IPS DF 19.7 (cell line): ENCODE measurements around the gene MRPS17.

Source experiments
- DNase-seq: peaks from one replicate; pipeline ENCODE4 v3.0.0-alpha.2; 2013; ENCODE audit warnings: low read depth, low spot score

Gene MRPS17

DNA sequence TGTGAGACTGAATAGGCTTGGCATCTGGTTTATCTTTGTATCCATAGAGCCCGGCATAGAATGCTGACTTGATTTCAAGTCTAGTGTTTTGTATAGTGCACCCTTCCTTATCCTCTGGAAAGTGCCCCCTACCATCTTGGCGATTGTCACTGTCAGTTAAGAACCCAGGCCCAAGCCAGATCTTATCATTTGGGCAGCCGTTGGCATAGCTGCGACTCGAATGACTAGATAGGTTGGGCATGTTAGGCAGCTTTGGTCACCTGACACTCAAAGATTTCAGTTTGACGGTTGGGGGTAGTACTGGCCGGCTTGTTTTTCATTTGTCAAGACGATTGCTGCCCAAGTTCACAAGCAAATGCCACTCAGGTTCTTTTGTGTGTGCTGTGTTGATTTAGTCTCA lies 19.3 kb downstream of the MRPS17 start:
- no peak for DNase-seq

DNA sequence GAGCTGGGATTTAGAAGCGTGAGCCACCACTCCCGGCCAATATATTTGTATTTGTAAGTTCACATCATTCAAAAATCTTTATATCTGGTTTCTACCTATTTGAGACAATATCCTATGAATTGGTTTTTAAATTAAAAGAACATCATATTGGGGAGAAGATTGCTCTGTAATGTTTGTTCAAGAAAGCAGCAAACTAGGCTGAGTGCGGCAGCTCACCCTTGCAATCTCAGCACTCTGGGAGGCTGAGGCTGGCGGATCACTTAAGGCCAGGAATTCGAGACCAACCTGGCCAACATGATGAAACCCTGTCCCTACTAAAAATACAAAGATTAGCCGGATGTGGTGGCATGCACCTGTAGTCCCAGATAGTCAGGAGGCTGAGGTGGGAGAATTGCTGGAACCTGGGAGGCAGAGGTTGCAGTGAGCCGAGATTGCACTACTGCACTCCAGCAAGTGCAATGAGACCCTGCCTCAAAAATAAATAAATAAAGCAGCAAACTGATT lies 22.1 kb downstream of the MRPS17 start:
- DNase-seq: no peak

DNA sequence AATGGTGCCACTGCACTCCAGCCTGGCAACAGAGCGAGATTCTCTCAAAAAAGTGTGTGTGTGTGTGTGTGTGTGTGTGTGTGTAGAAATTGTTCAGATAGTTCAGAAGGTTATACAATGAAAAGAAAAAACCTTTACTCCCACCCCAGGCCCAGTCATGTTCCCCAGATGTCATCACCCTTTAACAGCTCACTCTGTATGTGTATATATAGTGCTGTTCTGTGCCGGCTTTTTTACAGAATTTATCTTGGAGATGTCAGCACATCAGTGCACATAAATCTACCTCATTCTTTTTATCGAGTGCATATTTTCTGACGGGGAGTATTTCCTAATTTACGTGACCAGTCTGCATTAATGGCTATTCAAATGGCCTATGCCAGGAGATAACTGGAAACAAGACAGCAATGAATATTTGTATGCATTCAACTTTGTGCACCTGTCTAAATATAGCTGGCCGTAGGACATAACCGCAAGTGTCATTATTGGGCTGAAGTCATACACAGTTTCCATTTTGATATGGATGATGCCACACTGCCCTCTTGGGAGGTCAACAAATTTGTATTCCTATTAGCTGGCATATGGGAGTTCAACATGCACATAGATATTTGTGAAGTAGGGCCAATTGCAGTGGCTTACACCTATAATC lies 24.4 kb downstream of the MRPS17 start:
- DNase-seq: no peak

DNA sequence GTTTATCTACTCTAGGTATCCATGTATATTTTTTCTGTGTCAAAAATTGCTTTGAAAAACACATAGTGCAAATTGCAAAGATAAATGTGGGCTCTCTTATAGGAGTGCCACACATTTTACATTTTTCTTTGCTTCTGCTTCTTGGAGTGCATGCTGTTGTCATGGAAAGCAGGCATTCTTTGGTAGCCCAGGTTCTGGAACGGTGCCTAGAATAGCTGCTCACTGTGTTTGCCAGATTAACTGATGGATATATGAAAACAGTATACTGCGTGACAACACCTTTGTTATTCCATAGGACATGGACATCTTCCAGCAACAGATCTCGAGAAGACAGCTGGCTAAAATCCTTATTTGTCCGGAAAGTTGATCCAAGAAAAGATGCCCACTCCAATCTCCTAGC lies 26.2 kb downstream of the MRPS17 start:
- DNase-seq: no peak

DNA sequence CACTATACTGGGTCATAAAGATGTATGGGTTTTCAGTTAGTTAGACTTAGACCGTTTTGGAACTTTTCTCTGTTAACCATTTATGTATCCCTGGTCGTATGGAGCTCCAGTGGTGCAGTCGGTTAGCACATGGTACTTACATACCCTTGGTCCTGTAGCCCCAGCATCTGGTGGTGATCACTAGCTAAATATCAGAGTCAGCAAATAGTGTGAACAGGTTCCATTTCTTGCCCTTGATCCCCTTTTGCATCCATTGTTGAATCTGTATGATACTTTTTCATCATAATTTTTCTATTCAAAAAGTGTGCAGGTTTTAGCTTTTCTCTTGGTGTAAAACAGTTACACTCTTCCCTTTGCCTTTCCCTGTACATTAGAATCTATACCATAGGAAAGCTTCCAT lies 28.6 kb downstream of the MRPS17 start:
- DNase-seq: no peak

DNA sequence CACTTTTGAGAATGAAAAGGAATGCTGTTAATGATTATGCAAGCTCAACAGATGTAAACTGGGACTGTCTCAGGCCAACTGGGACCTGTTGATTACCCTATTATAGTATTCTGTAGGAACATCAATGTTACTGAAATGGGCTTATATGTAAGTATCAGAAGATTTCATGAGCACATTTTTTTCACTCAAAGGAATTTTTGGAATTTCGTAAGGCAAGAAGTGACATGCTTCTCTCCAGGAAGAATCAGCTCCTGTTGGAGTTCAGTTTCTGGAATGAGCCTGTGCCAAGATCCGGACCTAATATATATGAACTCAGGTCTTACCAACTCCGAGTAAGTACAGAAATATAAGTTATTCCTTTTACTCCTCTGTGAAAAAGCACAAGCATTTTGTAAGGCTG lies 31.9 kb downstream of the MRPS17 start:
- no peak for DNase-seq

DNA sequence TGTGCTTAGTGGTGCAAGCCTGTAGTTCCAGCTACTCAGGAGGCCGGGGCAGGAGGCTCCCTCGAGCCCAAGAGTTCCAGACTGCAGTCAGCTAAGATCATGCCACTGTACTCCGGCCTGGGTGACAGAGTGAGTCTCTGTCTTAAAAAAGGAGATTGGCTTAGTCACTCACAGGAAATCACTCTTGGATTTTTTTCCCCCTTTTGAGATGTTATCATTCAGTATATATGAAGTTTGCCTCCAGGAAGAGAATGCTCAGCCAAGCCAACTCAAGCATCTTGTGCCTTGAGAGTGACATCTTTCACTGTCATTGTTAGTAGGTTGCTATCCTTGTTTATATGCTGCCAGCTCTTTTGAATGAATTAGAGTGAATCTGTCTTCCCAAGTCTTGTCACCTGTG lies 40.7 kb downstream of the MRPS17 start:
- DNase-seq: no peak

DNA sequence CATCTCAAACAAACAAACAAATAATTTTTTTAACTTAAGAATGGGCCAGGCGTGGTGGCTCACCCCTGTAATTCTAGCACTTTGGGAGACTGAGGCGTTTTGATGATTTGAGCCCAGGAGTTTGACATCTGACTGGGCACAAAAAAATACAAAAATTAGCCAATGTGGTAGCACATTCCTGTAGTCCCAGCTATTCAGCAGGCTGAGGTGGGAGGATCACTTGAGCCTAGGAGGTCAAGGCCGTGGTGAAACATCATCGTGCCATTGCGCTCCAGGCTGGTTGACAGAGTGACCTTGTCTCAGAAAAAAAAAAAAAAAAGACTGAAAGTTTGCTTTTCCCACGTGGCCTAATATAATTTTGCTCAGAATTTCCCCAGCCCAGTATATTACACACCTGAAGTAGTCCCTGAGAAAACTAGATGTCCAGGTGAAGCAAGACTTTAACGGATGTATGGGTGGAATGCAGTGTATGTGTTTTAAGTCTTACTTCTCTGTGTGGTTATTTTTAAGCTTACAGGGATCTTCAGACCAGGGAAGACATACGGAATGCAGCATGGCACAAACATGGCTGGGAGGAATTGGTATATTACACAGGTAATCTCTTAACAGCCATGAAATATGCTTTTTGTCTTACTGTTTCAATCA lies 45.3 kb downstream of the MRPS17 start:
- DNase-seq: no peak

DNA sequence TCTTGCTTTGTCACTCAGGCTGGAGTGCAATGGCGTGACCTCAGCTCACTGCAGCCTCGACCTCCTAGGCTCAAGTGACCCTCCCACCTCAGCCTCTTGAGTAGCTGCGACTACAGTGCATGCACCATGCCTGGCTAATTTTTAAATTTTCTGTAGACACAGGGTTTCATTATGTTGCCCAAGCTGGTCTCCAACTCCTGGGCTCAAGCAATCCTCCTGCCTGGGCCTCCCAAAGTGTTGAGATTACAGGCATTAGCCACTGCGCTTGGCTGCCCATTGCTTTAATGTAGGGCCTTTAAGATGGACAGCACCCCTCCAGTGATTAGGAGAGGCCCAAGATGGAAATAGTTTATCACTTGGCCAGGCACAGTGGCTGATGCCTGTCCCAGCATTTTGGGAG lies 52.1 kb downstream of the MRPS17 start:
- DNase-seq: no peak
